22Rv1 (cell line): ENCODE measurements around the gene FNBP1.

Source experiments
- H3K27ac ChIP-seq: fragments of 450-650 bp; 2 replicates; pipeline ENCODE4 v1.5.1; 2017
- CTCF ChIP-seq: fragments of 450-650 bp; IDR thresholded peaks from 2 replicates; pipeline ENCODE4 v1.5.1; 2017; ENCODE audit warnings: mild to moderate bottlenecking
- ZFX ChIP-seq: fragments of 450-650 bp; IDR thresholded peaks from 2 replicates; pipeline ENCODE4 v1.6.1; 2017; ENCODE audit warnings: antibody characterized with exemption, borderline replicate concordance

FNBP1 gene

GRCh38 chr9:129933185-129934040, 109.6 kb downstream of the FNBP1 start:
- no peak overlapping the region for H3K27ac ChIP-seq
- no peak for TF ChIP-seq CTCF
- TF ChIP-seq ZFX, result no peak

- H3K27ac ChIP-seq, result no peak overlapping the region
Observed at GRCh38 chr9:129932303-129933151, 110.5 kb downstream of the FNBP1 start.

GRCh38 chr9:129930743-129931142, 112.2 kb downstream of the FNBP1 start:
- no peak overlapping the region for H3K27ac ChIP-seq

More at GRCh38 chr9:129932303-129933151, 110.5 kb downstream of the FNBP1 start:
- TF ChIP-seq CTCF (no peak), ZFX (no peak)

GRCh38 chr9:129929496-129930125, 113.4 kb downstream of the FNBP1 start:
- no peak overlapping the region for H3K27ac ChIP-seq
- no peak for TF ChIP-seq ZFX
- no peak for TF ChIP-seq CTCF

More at GRCh38 chr9:129930743-129931142, 112.2 kb downstream of the FNBP1 start:
- TF ChIP-seq CTCF (no peak), ZFX (no peak)

GRCh38 chr9:129923589-129923988, 119.4 kb downstream of the FNBP1 start:
- TF ChIP-seq ZFX (no peak), CTCF (no peak)
- no peak overlapping the region for H3K27ac ChIP-seq

- no peak overlapping the region for H3K27ac ChIP-seq
- TF ChIP-seq ZFX, result no peak
- TF ChIP-seq CTCF, result no peak
Observed at GRCh38 chr9:129921905-129922304, 121.1 kb downstream of the FNBP1 start.
